ENCODE results near the gene USP21.

The USP21 gene

GRCh38 chr1:161165742-161166668, 6.7 kb downstream of the USP21 start, which contains the start of gene PPOX:
Gene PPOX (plus strand): TSS chr1:161166426. CDS start chr1:161166848, 422 bp downstream.
- peaks cover 20% of the 10 kb centered on the region for H3K4me1 ChIP-seq (ENCODE audit: control insufficient read depth, insufficient read depth, low read length)
- no peaks in the 10 kb centered on the region for H3K27me3 ChIP-seq (ENCODE audit: control insufficient read depth, insufficient read depth, low read length)
- H3K9me3 ChIP-seq (ENCODE audit: control insufficient read depth, low read length), result no peaks in the 10 kb centered on the region
- H3K9ac ChIP-seq (ENCODE audit: low read length), result peak within 1 kb of the TSS; percentile 81
- peaks cover 7% of the 10 kb centered on the region for H3K36me3 ChIP-seq (ENCODE audit: control insufficient read depth, insufficient read depth, low read length)
- peak within 1 kb of the TSS; percentile 43 for H3K4me3 ChIP-seq (ENCODE audit: low read length)

GRCh38 chr1:161166669-161167548, 7.6 kb downstream of the USP21 start:
- Histone ChIP-seq H3K36me3 (ENCODE audit: control insufficient read depth, insufficient read depth, low read length) (peaks cover 7% of the 10 kb centered on the region), H3K4me3 (ENCODE audit: low read length) (peak overlapping the region; percentile 42), H3K9ac (ENCODE audit: low read length) (peak overlapping the region; percentile 73), H3K9me3 (ENCODE audit: control insufficient read depth, low read length) (no peaks in the 10 kb centered on the region), H3K27me3 (ENCODE audit: control insufficient read depth, insufficient read depth, low read length) (no peaks in the 10 kb centered on the region), H3K4me1 (ENCODE audit: control insufficient read depth, insufficient read depth, low read length) (peaks cover 17% of the 10 kb centered on the region)

GRCh38 chr1:161168906-161169305, 9.6 kb downstream of the USP21 start:
- peaks cover 11% of the 10 kb centered on the region for H3K36me3 ChIP-seq (ENCODE audit: control insufficient read depth, insufficient read depth, low read length)
- peaks cover 17% of the 10 kb centered on the region for H3K4me1 ChIP-seq (ENCODE audit: control insufficient read depth, insufficient read depth, low read length)
- H3K9ac ChIP-seq (ENCODE audit: low read length), result no peak overlapping the region
- no peak overlapping the region for H3K4me3 ChIP-seq (ENCODE audit: low read length)
- H3K9me3 ChIP-seq (ENCODE audit: control insufficient read depth, low read length), result no peaks in the 10 kb centered on the region
- no peaks in the 10 kb centered on the region for H3K27me3 ChIP-seq (ENCODE audit: control insufficient read depth, insufficient read depth, low read length)

GRCh38 chr1:161171191-161171590, 11.9 kb downstream of the USP21 start:
- H3K4me3 ChIP-seq (ENCODE audit: low read length), result no peak overlapping the region
- peaks cover 11% of the 10 kb centered on the region for H3K36me3 ChIP-seq (ENCODE audit: control insufficient read depth, insufficient read depth, low read length)
- no peaks in the 10 kb centered on the region for H3K27me3 ChIP-seq (ENCODE audit: control insufficient read depth, insufficient read depth, low read length)
- no peaks in the 10 kb centered on the region for H3K9me3 ChIP-seq (ENCODE audit: control insufficient read depth, low read length)
- H3K4me1 ChIP-seq (ENCODE audit: control insufficient read depth, insufficient read depth, low read length), result peaks cover 9% of the 10 kb centered on the region
- H3K9ac ChIP-seq (ENCODE audit: low read length), result no peak overlapping the region

GRCh38 chr1:161171696-161172095, 12.4 kb downstream of the USP21 start:
- Histone ChIP-seq H3K9me3 (ENCODE audit: control insufficient read depth, low read length) (no peaks in the 10 kb centered on the region), H3K36me3 (ENCODE audit: control insufficient read depth, insufficient read depth, low read length) (peaks cover 11% of the 10 kb centered on the region), H3K9ac (ENCODE audit: low read length) (no peak overlapping the region), H3K4me1 (ENCODE audit: control insufficient read depth, insufficient read depth, low read length) (peaks cover 13% of the 10 kb centered on the region), H3K4me3 (ENCODE audit: low read length) (no peak overlapping the region), H3K27me3 (ENCODE audit: control insufficient read depth, insufficient read depth, low read length) (no peaks in the 10 kb centered on the region)

- Histone ChIP-seq H3K4me1 (ENCODE audit: control insufficient read depth, insufficient read depth, low read length) (peaks cover 7% of the 10 kb centered on the region), H3K36me3 (ENCODE audit: control insufficient read depth, insufficient read depth, low read length) (peaks cover 11% of the 10 kb centered on the region), H3K9ac (ENCODE audit: low read length) (no peak overlapping the region), H3K27me3 (ENCODE audit: control insufficient read depth, insufficient read depth, low read length) (no peaks in the 10 kb centered on the region), H3K9me3 (ENCODE audit: control insufficient read depth, low read length) (no peaks in the 10 kb centered on the region), H3K4me3 (ENCODE audit: low read length) (no peak overlapping the region)
Measured at GRCh38 chr1:161172349-161172748, 13.0 kb downstream of the USP21 start.

- Histone ChIP-seq H3K9ac (ENCODE audit: low read length) (no peak overlapping the region), H3K27me3 (ENCODE audit: control insufficient read depth, insufficient read depth, low read length) (no peaks in the 10 kb centered on the region), H3K36me3 (ENCODE audit: control insufficient read depth, insufficient read depth, low read length) (peaks cover 11% of the 10 kb centered on the region), H3K4me3 (ENCODE audit: low read length) (no peak overlapping the region), H3K4me1 (ENCODE audit: control insufficient read depth, insufficient read depth, low read length) (peaks cover 7% of the 10 kb centered on the region), H3K9me3 (ENCODE audit: control insufficient read depth, low read length) (no peaks in the 10 kb centered on the region)
Measured at GRCh38 chr1:161172776-161173376, 13.6 kb downstream of the USP21 start.

GRCh38 chr1:161173711-161174110, 14.4 kb downstream of the USP21 start:
- H3K4me1 ChIP-seq (ENCODE audit: control insufficient read depth, insufficient read depth, low read length), result peaks cover 12% of the 10 kb centered on the region
- H3K27me3 ChIP-seq (ENCODE audit: control insufficient read depth, insufficient read depth, low read length), result no peaks in the 10 kb centered on the region
- peaks cover 11% of the 10 kb centered on the region for H3K36me3 ChIP-seq (ENCODE audit: control insufficient read depth, insufficient read depth, low read length)
- no peak overlapping the region for H3K9ac ChIP-seq (ENCODE audit: low read length)
- H3K9me3 ChIP-seq (ENCODE audit: control insufficient read depth, low read length), result no peaks in the 10 kb centered on the region
- no peak overlapping the region for H3K4me3 ChIP-seq (ENCODE audit: low read length)

GRCh38 chr1:161174911-161175310, 15.6 kb downstream of the USP21 start:
- Histone ChIP-seq H3K27me3 (ENCODE audit: control insufficient read depth, insufficient read depth, low read length) (no peaks in the 10 kb centered on the region), H3K9ac (ENCODE audit: low read length) (no peak overlapping the region), H3K36me3 (ENCODE audit: control insufficient read depth, insufficient read depth, low read length) (peaks cover 11% of the 10 kb centered on the region), H3K4me3 (ENCODE audit: low read length) (no peak overlapping the region), H3K9me3 (ENCODE audit: control insufficient read depth, low read length) (no peaks in the 10 kb centered on the region), H3K4me1 (ENCODE audit: control insufficient read depth, insufficient read depth, low read length) (peaks cover 12% of the 10 kb centered on the region)

- Histone ChIP-seq H3K4me3 (ENCODE audit: low read length) (no peak overlapping the region), H3K36me3 (ENCODE audit: control insufficient read depth, insufficient read depth, low read length) (peaks cover 4% of the 10 kb centered on the region), H3K9ac (ENCODE audit: low read length) (peak overlapping the region; percentile 85), H3K27me3 (ENCODE audit: control insufficient read depth, insufficient read depth, low read length) (no peaks in the 10 kb centered on the region), H3K4me1 (ENCODE audit: control insufficient read depth, insufficient read depth, low read length) (peaks cover 12% of the 10 kb centered on the region), H3K9me3 (ENCODE audit: control insufficient read depth, low read length) (no peaks in the 10 kb centered on the region)
Measured at GRCh38 chr1:161175771-161176453, 16.6 kb downstream of the USP21 start.

- Histone ChIP-seq H3K4me3 (ENCODE audit: low read length) (peak overlapping the region; percentile 72), H3K4me1 (ENCODE audit: control insufficient read depth, insufficient read depth, low read length) (peaks cover 12% of the 10 kb centered on the region), H3K9ac (ENCODE audit: low read length) (peak overlapping the region; percentile 85), H3K27me3 (ENCODE audit: control insufficient read depth, insufficient read depth, low read length) (no peaks in the 10 kb centered on the region), H3K9me3 (ENCODE audit: control insufficient read depth, low read length) (no peaks in the 10 kb centered on the region), H3K36me3 (ENCODE audit: control insufficient read depth, insufficient read depth, low read length) (peaks cover 4% of the 10 kb centered on the region)
Measured at GRCh38 chr1:161176468-161177111, 17.3 kb downstream of the USP21 start.
